Measurements from ENCODE around the gene TECPR1. TPM values are rescaled to one million over a fixed set of nuclear protein-coding genes. Genes with fewer than 3 reads are reported as not detected.
"Not testable (repeated sequence)": the region's sequence is repeated elsewhere in the genome, so short reads cannot be mapped to it uniquely, and the experiment has no call there.

TECPR1 gene
- total RNA-seq, 2 donors from 2014 or later: 39.7 to 45.2 TPM

GRCh38 chr7:98232799-98233198 is 19.2 kb downstream of the TECPR1 start:
- ATAC-seq (no peak), DNase-seq (no peak)
- intact Hi-C loops (cut with DNase I, micrococcal nuclease): no loop called here

GRCh38 chr7:98232263-98232585 is 19.8 kb downstream of the TECPR1 start:
- intact Hi-C loops (cut with DNase I, micrococcal nuclease): no loop called here
- DNase-seq (no peak), ATAC-seq (no peak)

- ATAC-seq (no peak), DNase-seq (no peak)
- intact Hi-C loops (cut with DNase I, micrococcal nuclease): no loop called here
These were observed 20.4 kb downstream of the TECPR1 start for GRCh38 chr7:98231493-98232262.

GRCh38 chr7:98230746-98231471 is 21.1 kb downstream of the TECPR1 start:
- no peak for ATAC-seq
- intact Hi-C loops (cut with DNase I, micrococcal nuclease): no loop called here
- no peak for DNase-seq

GRCh38 chr7:98229991-98230745 is 21.9 kb downstream of the TECPR1 start:
- intact Hi-C loops (cut with DNase I, micrococcal nuclease): no loop called here
- DNase-seq (no peak), ATAC-seq (no peak)

GRCh38 chr7:98229441-98229840 is 22.6 kb downstream of the TECPR1 start:
- DNase-seq (no peak), ATAC-seq (no peak)
- intact Hi-C loops (cut with DNase I, micrococcal nuclease): no loop called here

- intact Hi-C loops (cut with DNase I, micrococcal nuclease): no loop called here
- ATAC-seq (no peak), DNase-seq (no peak)
These were observed 23.2 kb downstream of the TECPR1 start for GRCh38 chr7:98228801-98229200.

- no peak for DNase-seq
- intact Hi-C loops (cut with DNase I, micrococcal nuclease): no loop called here
- ATAC-seq: no peak
These were observed 24.1 kb downstream of the TECPR1 start for GRCh38 chr7:98227939-98228338.

GRCh38 chr7:98225913-98226614 is 26.0 kb downstream of the TECPR1 start:
- ATAC-seq: no peak
- DNase-seq: no peak
- intact Hi-C loops (cut with DNase I, micrococcal nuclease): no loop called here

- DNase-seq (no peak), ATAC-seq (no peak)
- intact Hi-C loops (cut with DNase I, micrococcal nuclease): no loop called here
These were observed 27.3 kb downstream of the TECPR1 start for GRCh38 chr7:98224701-98225181.

GRCh38 chr7:98223898-98224700 is 27.9 kb downstream of the TECPR1 start:
- DNase-seq (no peak), ATAC-seq (no peak)
- intact Hi-C loops (cut with DNase I, micrococcal nuclease): no loop called here

- intact Hi-C loops (cut with DNase I, micrococcal nuclease): no loop called here
- no peak for ATAC-seq
- peak in 1 of 2 donors; percentile 14 for DNase-seq
These were observed 28.6 kb downstream of the TECPR1 start for GRCh38 chr7:98223351-98223897.

GRCh38 chr7:98222533-98223195 is 29.4 kb downstream of the TECPR1 start:
- ATAC-seq (no peak), DNase-seq (peak in 1 of 2 donors; percentile 18)
- intact Hi-C loops (cut with DNase I, micrococcal nuclease): no loop called here

GRCh38 chr7:98221611-98222532 is 30.2 kb downstream of the TECPR1 start:
- intact Hi-C loops (cut with DNase I, micrococcal nuclease): no loop called here
- DNase-seq (peak in 1 of 2 donors; percentile 13), ATAC-seq (no peak)

- DNase-seq; intact Hi-C loops (cut with DNase I, micrococcal nuclease); ATAC-seq: not testable (repeated sequence)
These were observed 32.6 kb downstream of the TECPR1 start for GRCh38 chr7:98219382-98219781.

Measured in left colon (tissue), 2 donors.